ENCODE results near the gene HOMER1. TPM values are rescaled to one million over a fixed set of nuclear protein-coding genes. Genes with fewer than 3 reads are reported as not detected.
A peak's percentile ranks its signal among the peaks of the same experiment; 100 is the strongest.

HOMER1 gene
- total and polyA plus RNA-seq, 2 of the 13 experiments (the other 11 are each of a cell fraction or from before 2014, with no cell fraction given), result 5.3 to 24.8 TPM

DNA sequence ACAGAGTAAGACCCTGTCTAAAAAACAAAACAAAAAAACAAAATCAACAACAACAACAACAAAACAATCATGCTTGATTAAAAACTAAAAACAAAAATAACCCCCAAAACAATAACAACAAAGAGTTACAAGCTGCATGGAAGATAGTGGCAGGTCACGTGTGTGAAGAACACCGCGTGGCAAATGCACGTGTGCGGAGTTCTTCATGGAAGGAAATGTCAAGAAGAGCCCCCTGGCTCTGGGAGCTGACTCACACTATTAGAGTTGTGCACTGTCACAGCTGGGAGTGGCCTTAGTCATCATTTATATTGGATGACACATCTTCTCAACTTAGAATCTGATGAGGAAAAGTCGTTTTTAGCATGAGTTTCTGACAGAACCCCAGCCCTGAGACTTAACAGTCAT lies 167.5 kb downstream of the HOMER1 start:
- Histone ChIP-seq H3K4me3 (replicated peaks in 1 of 3; ENCODE audit: insufficient read depth in 1 of 3, low read depth in 2 of 3, low read length in 3 of 3) (no peak overlapping the region), H4K20me1 (ENCODE audit: insufficient read depth, low read length) (no peaks in the 10 kb centered on the region), H3K27me3 (ENCODE audit: control insufficient read depth in 1 of 2, insufficient read depth in 2 of 2, low read length in 2 of 2) (no peaks in the 10 kb centered on the region), H3K9me3 (ENCODE audit: low read length) (no peaks in the 10 kb centered on the region), H3K79me2 (ENCODE audit: insufficient read depth, low read length) (no peaks in the 10 kb centered on the region), H3K36me3 (replicated peaks in 1 of 2; ENCODE audit: control insufficient read depth in 1 of 2, insufficient read depth in 2 of 2, low read length in 2 of 2) (no peaks in the 10 kb centered on the region), H3K27ac (ENCODE audit: extremely low read length, insufficient read depth, low read length) (no peak overlapping the region), H3K4me2 (ENCODE audit: low read depth, low read length) (no peak overlapping the region), H2AFZ (ENCODE audit: low read length) (no peak overlapping the region), H3K9ac (ENCODE audit: insufficient read depth, low read depth, low read length) (no peak overlapping the region), H3K4me1 (ENCODE audit: insufficient read depth, low read length) (no peaks in the 10 kb centered on the region)
- ATAC-seq, result no peak
- 0 out of 4 replicates have a peak, but pooled peaks of 1 of the 2 experiments have one; percentile 18 for TF ChIP-seq MAFK (conservative IDR thresholded peaks at IDR 0.05 in 1 of 2, IDR thresholded peaks at IDR 0.05 in 1 of 2; ENCODE audit: low read length in 2 of 2)
- TF ChIP-seq MAFF (IDR thresholded peaks at IDR 0.05; ENCODE audit: low read depth, low read length), result 0 out of 2 replicates have a peak, but pooled peaks have one; percentile 7
- no peak for TF ChIP-seq ZMYM3 (CRISPR knock-in tag; IDR thresholded peaks at IDR 0.05)
- TF ChIP-seq, protein P1, sequence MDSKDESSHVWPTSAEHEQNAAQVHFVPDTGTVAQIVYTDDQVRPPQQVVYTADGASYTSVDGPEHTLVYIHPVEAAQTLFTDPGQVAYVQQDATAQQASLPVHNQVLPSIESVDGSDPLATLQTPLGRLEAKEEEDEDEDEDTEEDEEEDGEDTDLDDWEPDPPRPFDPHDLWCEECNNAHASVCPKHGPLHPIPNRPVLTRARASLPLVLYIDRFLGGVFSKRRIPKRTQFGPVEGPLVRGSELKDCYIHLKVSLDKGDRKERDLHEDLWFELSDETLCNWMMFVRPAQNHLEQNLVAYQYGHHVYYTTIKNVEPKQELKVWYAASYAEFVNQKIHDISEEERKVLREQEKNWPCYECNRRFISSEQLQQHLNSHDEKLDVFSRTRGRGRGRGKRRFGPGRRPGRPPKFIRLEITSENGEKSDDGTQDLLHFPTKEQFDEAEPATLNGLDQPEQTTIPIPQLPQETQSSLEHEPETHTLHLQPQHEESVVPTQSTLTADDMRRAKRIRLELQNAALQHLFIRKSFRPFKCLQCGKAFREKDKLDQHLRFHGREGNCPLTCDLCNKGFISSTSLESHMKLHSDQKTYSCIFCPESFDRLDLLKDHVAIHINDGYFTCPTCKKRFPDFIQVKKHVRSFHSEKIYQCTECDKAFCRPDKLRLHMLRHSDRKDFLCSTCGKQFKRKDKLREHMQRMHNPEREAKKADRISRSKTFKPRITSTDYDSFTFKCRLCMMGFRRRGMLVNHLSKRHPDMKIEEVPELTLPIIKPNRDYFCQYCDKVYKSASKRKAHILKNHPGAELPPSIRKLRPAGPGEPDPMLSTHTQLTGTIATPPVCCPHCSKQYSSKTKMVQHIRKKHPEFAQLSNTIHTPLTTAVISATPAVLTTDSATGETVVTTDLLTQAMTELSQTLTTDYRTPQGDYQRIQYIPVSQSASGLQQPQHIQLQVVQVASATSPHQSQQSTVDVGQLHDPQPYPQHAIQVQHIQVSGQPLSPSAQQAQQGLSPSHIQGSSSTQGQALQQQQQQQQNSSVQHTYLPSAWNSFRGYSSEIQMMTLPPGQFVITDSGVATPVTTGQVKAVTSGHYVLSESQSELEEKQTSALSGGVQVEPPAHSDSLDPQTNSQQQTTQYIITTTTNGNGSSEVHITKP (CRISPR knock-in tag; IDR thresholded peaks at IDR 0.05; ENCODE audit: low read depth), result no peak
- TF ChIP-seq HNRNPK (IDR thresholded peaks at IDR 0.05; ENCODE audit: low read depth, low read length, poor library complexity, severe bottlenecking), result no peak
- no peak for TF ChIP-seq ZNF260 (CRISPR knock-in tag; IDR thresholded peaks at IDR 0.05; ENCODE audit: borderline replicate concordance, low read depth)
- TF ChIP-seq SAP130 (CRISPR knock-in tag; IDR thresholded peaks at IDR 0.05; ENCODE audit: low read depth), result no peak
- no TSS peak for BruUV-seq (replicated peaks)
- peak; percentile 39 for FAIRE-seq
- in situ Hi-C loops (cut with HindIII; ENCODE audit: extremely low pct_ligation_motif_present, low pct_unique_long_range_greater_than_20kb) (no loop called here), intact Hi-C loops (cut with micrococcal nuclease; ENCODE audit: unreplicated experiment) (no loop called here)
- no peak for DNase-seq (ENCODE audit: low spot score)
- 94% methylated on average over 5 of the region's 6 CpGs for WGBS (ENCODE audit: low lambda C conversion rate)
- ChIA-PET POLR2A (no interaction called here), CTCF (ENCODE audit: low intra/inter-chr PET ratio, low total read pairs) (no interaction called here)
